DOHH2 (cell line): ENCODE measurements around the gene CDH5.

Experiments
- H3F3A ChIP-seq: fragments of 200-600 bp; sonication (generic), shearing (Covaris generic); 2 replicates; pipeline ENCODE4 v1.6.0; 2016; ENCODE audit warnings: antibody characterized with exemption, mild to moderate bottlenecking; ENCODE audit not compliant: control insufficient read depth, insufficient read depth
- H3K27ac ChIP-seq: fragments of 200-600 bp; sonication (generic); 2 replicates; pipeline ENCODE4 v1.5.1; 2014; ENCODE audit warnings: low read depth, mild to moderate bottlenecking, low read length, moderate library complexity
- H3K27me3 ChIP-seq: fragments of 200-600 bp; sonication (generic); 2 replicates; pipeline ENCODE4 v1.6.1; 2014; ENCODE audit warnings: mild to moderate bottlenecking, low read length, mixed read lengths; ENCODE audit not compliant: control insufficient read depth
- H3K36me3 ChIP-seq: fragments of 200-600 bp; sonication (generic); 2 replicates; pipeline ENCODE4 v1.6.1; 2014; ENCODE audit warnings: mild to moderate bottlenecking, low read length, moderate library complexity, mixed read lengths; ENCODE audit not compliant: control insufficient read depth
- H3K4me1 ChIP-seq: fragments of 200-600 bp; sonication (generic); 2 replicates; pipeline ENCODE4 v1.6.1; 2014; ENCODE audit warnings: mild to moderate bottlenecking, low read length, mixed read lengths; ENCODE audit not compliant: control insufficient read depth
- H3K4me2 ChIP-seq: fragments of 200-600 bp; sonication (generic); 2 replicates; pipeline ENCODE4 v1.6.0; 2014; ENCODE audit warnings: mild to moderate bottlenecking, low read length, moderate library complexity
- H3K4me3 ChIP-seq: fragments of 200-600 bp; sonication (generic); 2 replicates; pipeline ENCODE4 v1.5.1; 2014; ENCODE audit warnings: mild to moderate bottlenecking, low read length, mixed read lengths
- H3K79me2 ChIP-seq: fragments of 200-600 bp; sonication (generic); 2 replicates; pipeline ENCODE4 v1.6.1; 2014; ENCODE audit warnings: mild to moderate bottlenecking, low read length, mixed read lengths; ENCODE audit not compliant: control insufficient read depth
- H3K9me2 ChIP-seq: fragments of 200-600 bp; sonication (generic); replicated peaks from 2 replicates; pipeline ENCODE4 v1.6.1; 2014; ENCODE audit warnings: mild to moderate bottlenecking, low read length, mixed read lengths; ENCODE audit not compliant: control insufficient read depth
- H3K9me3 ChIP-seq: fragments of 200-600 bp; sonication (generic); 2 replicates; pipeline ENCODE4 v1.6.1; 2014; ENCODE audit warnings: antibody characterized with exemption, low read length, mixed read lengths; ENCODE audit not compliant: control insufficient read depth, insufficient read depth
- H4K20me1 ChIP-seq: fragments of 200-600 bp; sonication (generic); 2 replicates; pipeline ENCODE4 v1.6.0; 2014; ENCODE audit warnings: low read depth, mild to moderate bottlenecking, antibody characterized with exemption, low read length, moderate library complexity; ENCODE audit not compliant: control insufficient read depth, insufficient read depth
- EZH2phosphoT487 ChIP-seq: fragments of 200-600 bp; sonication (generic); IDR thresholded peaks from 2 replicates; pipeline ENCODE4 v1.6.1; 2017; ENCODE audit warnings: borderline replicate concordance, mild to moderate bottlenecking, antibody characterized with exemption, low read length, moderate library complexity, mixed read lengths
- TF ChIP-seq, protein P1 (sequence below): fragments of 200-600 bp; sonication (generic); IDR thresholded peaks from one replicate; pipeline ENCODE4 v1.5.1; 2014; ENCODE audit warnings: antibody characterized with exemption, mild to moderate bottlenecking, low read depth, low read length; ENCODE audit not compliant: poor library complexity, severe bottlenecking

CDH5 gene

DNA sequence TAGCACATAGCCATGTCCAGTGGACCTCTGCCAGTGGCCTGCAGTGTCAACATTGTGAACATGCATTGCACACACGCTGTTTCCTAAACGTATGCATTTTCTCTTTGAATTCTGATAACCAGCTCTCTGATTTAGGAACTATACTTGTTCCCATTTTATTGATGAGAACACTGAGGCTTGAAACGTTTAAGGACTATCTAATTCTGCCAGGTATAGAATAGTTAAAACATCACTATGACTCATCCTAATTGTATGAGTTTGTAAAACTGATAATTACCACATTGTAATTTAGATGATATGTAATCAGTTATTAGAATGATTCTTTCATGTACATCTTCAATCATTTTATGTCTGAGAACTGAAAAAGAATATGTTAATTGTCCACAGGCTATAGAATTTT, 63.7 kb downstream of the CDH5 start:
- TF ChIP-seq EZH2phosphoT487 = no peak
- TF ChIP-seq, protein P1, sequence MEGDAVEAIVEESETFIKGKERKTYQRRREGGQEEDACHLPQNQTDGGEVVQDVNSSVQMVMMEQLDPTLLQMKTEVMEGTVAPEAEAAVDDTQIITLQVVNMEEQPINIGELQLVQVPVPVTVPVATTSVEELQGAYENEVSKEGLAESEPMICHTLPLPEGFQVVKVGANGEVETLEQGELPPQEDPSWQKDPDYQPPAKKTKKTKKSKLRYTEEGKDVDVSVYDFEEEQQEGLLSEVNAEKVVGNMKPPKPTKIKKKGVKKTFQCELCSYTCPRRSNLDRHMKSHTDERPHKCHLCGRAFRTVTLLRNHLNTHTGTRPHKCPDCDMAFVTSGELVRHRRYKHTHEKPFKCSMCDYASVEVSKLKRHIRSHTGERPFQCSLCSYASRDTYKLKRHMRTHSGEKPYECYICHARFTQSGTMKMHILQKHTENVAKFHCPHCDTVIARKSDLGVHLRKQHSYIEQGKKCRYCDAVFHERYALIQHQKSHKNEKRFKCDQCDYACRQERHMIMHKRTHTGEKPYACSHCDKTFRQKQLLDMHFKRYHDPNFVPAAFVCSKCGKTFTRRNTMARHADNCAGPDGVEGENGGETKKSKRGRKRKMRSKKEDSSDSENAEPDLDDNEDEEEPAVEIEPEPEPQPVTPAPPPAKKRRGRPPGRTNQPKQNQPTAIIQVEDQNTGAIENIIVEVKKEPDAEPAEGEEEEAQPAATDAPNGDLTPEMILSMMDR = no peak
- H3K4me2 ChIP-seq = no peak overlapping the region
- H3K4me3 ChIP-seq = no peak overlapping the region
- no peaks in the 10 kb centered on the region for H3K36me3 ChIP-seq
- no peaks in the 10 kb centered on the region for H3K4me1 ChIP-seq
- H3K9me3 ChIP-seq = no peaks in the 10 kb centered on the region
- H4K20me1 ChIP-seq = no peaks in the 10 kb centered on the region
- H3F3A ChIP-seq = no peaks in the 10 kb centered on the region
- peaks cover 7% of the 10 kb centered on the region; the same call in 1 of the 2 replicates for H3K27me3 ChIP-seq
- H3K27ac ChIP-seq = no peak overlapping the region
- H3K79me2 ChIP-seq = no peaks in the 10 kb centered on the region
- no peaks in the 10 kb centered on the region for H3K9me2 ChIP-seq

DNA sequence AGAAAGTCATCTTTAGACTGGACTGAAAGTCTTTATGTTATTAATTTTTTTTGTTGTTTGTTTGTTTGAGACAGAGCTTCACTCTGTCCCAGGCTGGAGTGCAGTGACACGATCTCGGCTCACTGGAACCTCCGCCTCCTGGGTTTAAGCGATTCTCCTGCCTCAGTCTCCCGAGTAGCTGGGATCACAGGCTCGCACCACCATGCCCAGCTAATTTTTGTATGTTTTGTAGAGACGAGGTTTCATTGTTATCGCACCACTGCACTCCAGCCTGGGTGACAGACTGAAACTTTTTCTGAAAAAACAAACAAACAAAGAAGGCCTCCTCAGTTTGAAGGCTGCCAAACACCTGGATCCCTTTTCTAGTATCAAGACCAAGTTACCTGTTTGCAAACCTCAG, 65.3 kb downstream of the CDH5 start:
- no peak overlapping the region for H3K4me2 ChIP-seq
- no peaks in the 10 kb centered on the region for H3K36me3 ChIP-seq
- H3K27me3 ChIP-seq = peaks cover 7% of the 10 kb centered on the region; the same call in 1 of the 2 replicates
- H3K79me2 ChIP-seq = no peaks in the 10 kb centered on the region
- no peak overlapping the region for H3K27ac ChIP-seq
- no peaks in the 10 kb centered on the region for H3F3A ChIP-seq
- no peaks in the 10 kb centered on the region for H3K9me2 ChIP-seq
- H3K4me1 ChIP-seq = no peaks in the 10 kb centered on the region
- TF ChIP-seq, protein P1 = no peak
- TF ChIP-seq EZH2phosphoT487 = no peak
- no peaks in the 10 kb centered on the region for H4K20me1 ChIP-seq
- no peaks in the 10 kb centered on the region for H3K9me3 ChIP-seq
- H3K4me3 ChIP-seq = no peak overlapping the region

DNA sequence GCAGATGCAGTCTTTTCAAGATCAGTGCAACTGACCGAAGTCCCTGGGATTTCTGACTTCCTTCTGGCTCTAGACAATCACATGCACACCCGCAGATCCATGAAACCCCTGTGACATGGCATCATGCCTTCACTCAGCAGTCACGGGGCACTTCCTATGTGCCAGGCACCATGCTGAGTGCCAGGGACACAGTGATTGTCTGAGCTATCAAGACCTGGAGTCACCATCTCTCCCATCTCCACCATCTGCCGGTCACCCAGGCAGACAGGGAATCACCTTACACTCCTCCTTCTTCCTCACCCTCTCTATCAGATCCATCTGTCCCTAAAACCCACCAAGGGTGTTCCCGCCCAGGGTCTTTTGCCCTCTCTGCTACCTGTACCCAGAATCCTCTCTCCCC, 65.9 kb downstream of the CDH5 start:
- Histone ChIP-seq H4K20me1 (no peaks in the 10 kb centered on the region), H3K27me3 (peaks cover 7% of the 10 kb centered on the region; the same call in 1 of the 2 replicates), H3F3A (no peaks in the 10 kb centered on the region), H3K36me3 (no peaks in the 10 kb centered on the region), H3K4me3 (no peak overlapping the region), H3K27ac (no peak overlapping the region), H3K9me3 (no peaks in the 10 kb centered on the region), H3K79me2 (no peaks in the 10 kb centered on the region), H3K4me2 (no peak overlapping the region), H3K9me2 (no peaks in the 10 kb centered on the region), H3K4me1 (no peaks in the 10 kb centered on the region)
- TF ChIP-seq EZH2phosphoT487 = no peak
- TF ChIP-seq, protein P1 = no peak
